ENCODE data around the gene ZNF425.

ZNF425 gene

DNA sequence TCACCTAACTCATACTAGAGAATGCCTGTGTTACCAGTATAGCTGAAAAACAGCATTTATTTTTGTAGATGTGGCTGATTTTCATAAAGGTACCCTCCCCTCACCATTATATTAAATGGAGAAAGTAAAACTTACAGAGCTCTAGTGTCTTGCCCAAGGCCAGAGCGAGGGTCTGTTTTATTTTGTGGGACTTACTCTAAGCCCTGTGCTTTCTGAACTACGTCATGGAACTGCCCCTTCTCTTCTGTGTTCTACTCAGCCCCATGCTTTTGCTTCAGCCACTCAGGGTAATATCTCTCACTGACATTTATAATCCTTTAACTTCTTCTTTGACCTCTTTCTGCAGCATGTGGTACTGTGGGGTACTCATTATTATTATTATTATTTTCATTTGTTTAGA is 25.3 kb downstream of the ZNF425 start:
- H3K9ac ChIP-seq (ENCODE audit: low read depth, low read length, poor library complexity, severe bottlenecking), result no peak overlapping the region
- no peaks in the 10 kb centered on the region for H3F3A ChIP-seq (ENCODE audit: low read depth)
- no peaks in the 10 kb centered on the region for H4K20me1 ChIP-seq (ENCODE audit: insufficient read depth, low read length, poor library complexity, severe bottlenecking)
- no peaks in the 10 kb centered on the region for H3K4me1 ChIP-seq (ENCODE audit: insufficient read depth, low read length, poor library complexity, severe bottlenecking)
- no peaks in the 10 kb centered on the region for H3K79me2 ChIP-seq (ENCODE audit: insufficient read depth, low read length)
- no peak overlapping the region for H3K4me2 ChIP-seq (ENCODE audit: low read depth, low read length, poor library complexity, severe bottlenecking)
- no peaks in the 10 kb centered on the region for H3K36me3 ChIP-seq (ENCODE audit: insufficient read depth, low read length)
- H3K27me3 ChIP-seq (ENCODE audit: insufficient read depth, low read length, poor library complexity, severe bottlenecking), result no peaks in the 10 kb centered on the region
- H3K9me3 ChIP-seq (ENCODE audit: insufficient read depth, low read depth, low read length), result no peaks in the 10 kb centered on the region
- H3K4me3 ChIP-seq (ENCODE audit: low read length, poor library complexity, severe bottlenecking), result no peak overlapping the region
- H3K9me2 ChIP-seq (replicated peaks; ENCODE audit: low read depth, low read length), result no peaks in the 10 kb centered on the region
- TF ChIP-seq, protein P1, sequence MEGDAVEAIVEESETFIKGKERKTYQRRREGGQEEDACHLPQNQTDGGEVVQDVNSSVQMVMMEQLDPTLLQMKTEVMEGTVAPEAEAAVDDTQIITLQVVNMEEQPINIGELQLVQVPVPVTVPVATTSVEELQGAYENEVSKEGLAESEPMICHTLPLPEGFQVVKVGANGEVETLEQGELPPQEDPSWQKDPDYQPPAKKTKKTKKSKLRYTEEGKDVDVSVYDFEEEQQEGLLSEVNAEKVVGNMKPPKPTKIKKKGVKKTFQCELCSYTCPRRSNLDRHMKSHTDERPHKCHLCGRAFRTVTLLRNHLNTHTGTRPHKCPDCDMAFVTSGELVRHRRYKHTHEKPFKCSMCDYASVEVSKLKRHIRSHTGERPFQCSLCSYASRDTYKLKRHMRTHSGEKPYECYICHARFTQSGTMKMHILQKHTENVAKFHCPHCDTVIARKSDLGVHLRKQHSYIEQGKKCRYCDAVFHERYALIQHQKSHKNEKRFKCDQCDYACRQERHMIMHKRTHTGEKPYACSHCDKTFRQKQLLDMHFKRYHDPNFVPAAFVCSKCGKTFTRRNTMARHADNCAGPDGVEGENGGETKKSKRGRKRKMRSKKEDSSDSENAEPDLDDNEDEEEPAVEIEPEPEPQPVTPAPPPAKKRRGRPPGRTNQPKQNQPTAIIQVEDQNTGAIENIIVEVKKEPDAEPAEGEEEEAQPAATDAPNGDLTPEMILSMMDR (conservative IDR thresholded peaks at IDR 0.05; ENCODE audit: low read length), result no peak
- TF ChIP-seq EZH2phosphoT487 (IDR thresholded peaks at IDR 0.05; ENCODE audit: borderline replicate concordance), result no peak
- no peak overlapping the region for H2AFZ ChIP-seq (ENCODE audit: low read length)

DNA sequence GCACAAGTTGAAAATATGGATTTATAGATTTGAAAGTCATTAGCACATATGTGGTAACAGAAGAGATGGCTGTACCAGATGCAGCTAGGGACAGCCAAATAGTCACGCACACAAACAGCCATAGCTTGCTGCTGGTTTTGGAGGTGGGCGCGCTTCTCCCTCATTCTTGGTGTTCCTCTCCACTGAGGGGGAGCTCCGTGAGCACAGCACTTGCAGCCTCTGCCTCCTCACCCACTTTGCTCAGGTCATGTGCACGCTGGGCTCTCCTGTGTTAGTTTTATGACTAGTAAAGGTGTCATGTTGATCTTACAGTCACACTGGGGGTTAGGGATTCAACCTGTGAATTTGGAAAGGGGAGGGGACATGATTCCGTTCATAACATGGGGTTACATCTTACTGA is 27.1 kb downstream of the ZNF425 start:
- TF ChIP-seq, protein P1 (conservative IDR thresholded peaks at IDR 0.05; ENCODE audit: low read length), result no peak
- no peak for TF ChIP-seq EZH2phosphoT487 (IDR thresholded peaks at IDR 0.05; ENCODE audit: borderline replicate concordance)

DNA sequence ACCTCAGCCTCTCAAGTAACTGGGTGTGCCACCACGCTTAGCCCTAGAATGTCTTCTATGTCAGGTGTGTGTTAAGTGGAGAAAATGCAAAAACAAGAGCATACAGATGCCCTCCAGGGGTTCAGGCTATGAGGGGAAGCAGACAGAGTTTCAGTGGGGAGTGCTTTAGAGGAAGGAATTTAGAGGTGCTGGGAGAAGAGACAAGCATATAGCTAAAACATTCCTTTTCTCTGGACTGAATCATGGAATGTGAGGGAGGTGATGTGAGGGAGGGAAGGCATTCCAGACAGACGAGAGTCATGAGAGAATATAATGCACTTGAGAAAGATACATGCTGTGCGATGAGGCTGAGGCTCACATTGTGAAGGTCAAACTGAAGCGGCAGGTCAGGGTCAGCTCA is 29.0 kb downstream of the ZNF425 start:
- no peaks in the 10 kb centered on the region for H3K27me3 ChIP-seq (ENCODE audit: insufficient read depth, low read length, poor library complexity, severe bottlenecking)
- peaks cover 5% of the 10 kb centered on the region for H3K4me1 ChIP-seq (ENCODE audit: insufficient read depth, low read length, poor library complexity, severe bottlenecking)
- H3K36me3 ChIP-seq (ENCODE audit: insufficient read depth, low read length), result no peaks in the 10 kb centered on the region
- H4K20me1 ChIP-seq (ENCODE audit: insufficient read depth, low read length, poor library complexity, severe bottlenecking), result no peaks in the 10 kb centered on the region
- no peak overlapping the region for H2AFZ ChIP-seq (ENCODE audit: low read length)
- H3K4me3 ChIP-seq (ENCODE audit: low read length, poor library complexity, severe bottlenecking), result no peak overlapping the region
- H3F3A ChIP-seq (ENCODE audit: low read depth), result no peaks in the 10 kb centered on the region
- no peaks in the 10 kb centered on the region for H3K9me3 ChIP-seq (ENCODE audit: insufficient read depth, low read depth, low read length)
- H3K9me2 ChIP-seq (replicated peaks; ENCODE audit: low read depth, low read length), result no peaks in the 10 kb centered on the region
- H3K79me2 ChIP-seq (ENCODE audit: insufficient read depth, low read length), result no peaks in the 10 kb centered on the region
- H3K4me2 ChIP-seq (ENCODE audit: low read depth, low read length, poor library complexity, severe bottlenecking), result no peak overlapping the region
- no peak for TF ChIP-seq EZH2phosphoT487 (IDR thresholded peaks at IDR 0.05; ENCODE audit: borderline replicate concordance)
- TF ChIP-seq, protein P1 (conservative IDR thresholded peaks at IDR 0.05; ENCODE audit: low read length), result no peak
- no peak overlapping the region for H3K9ac ChIP-seq (ENCODE audit: low read depth, low read length, poor library complexity, severe bottlenecking)

More for the DNA sequence above, 27.1 kb downstream of the ZNF425 start:
- no peaks in the 10 kb centered on the region for H3K9me2 ChIP-seq (replicated peaks; ENCODE audit: low read depth, low read length)
- H3K4me2 ChIP-seq (ENCODE audit: low read depth, low read length, poor library complexity, severe bottlenecking), result no peak overlapping the region
- no peak overlapping the region for H3K4me3 ChIP-seq (ENCODE audit: low read length, poor library complexity, severe bottlenecking)
- H3K9me3 ChIP-seq (ENCODE audit: insufficient read depth, low read depth, low read length), result no peaks in the 10 kb centered on the region
- no peaks in the 10 kb centered on the region for H4K20me1 ChIP-seq (ENCODE audit: insufficient read depth, low read length, poor library complexity, severe bottlenecking)
- H3K4me1 ChIP-seq (ENCODE audit: insufficient read depth, low read length, poor library complexity, severe bottlenecking), result no peaks in the 10 kb centered on the region
- H3K36me3 ChIP-seq (ENCODE audit: insufficient read depth, low read length), result no peaks in the 10 kb centered on the region
- H3K79me2 ChIP-seq (ENCODE audit: insufficient read depth, low read length), result no peaks in the 10 kb centered on the region
- no peaks in the 10 kb centered on the region for H3F3A ChIP-seq (ENCODE audit: low read depth)
- no peaks in the 10 kb centered on the region for H3K27me3 ChIP-seq (ENCODE audit: insufficient read depth, low read length, poor library complexity, severe bottlenecking)
- H2AFZ ChIP-seq (ENCODE audit: low read length), result no peak overlapping the region
- H3K9ac ChIP-seq (ENCODE audit: low read depth, low read length, poor library complexity, severe bottlenecking), result no peak overlapping the region
